HepG2 (cell line): ENCODE measurements around the gene KCNH1.

ENCODE experiments used
- ATF2 ChIP-seq: sonication (generic); formaldehyde crosslinking; IDR thresholded peaks from 2 replicates; pipeline ENCODE4 v1.4.0; 2020; ENCODE audit warnings: missing genetic modification reagents
- CC2D1A ChIP-seq: sonication (generic); formaldehyde crosslinking; IDR thresholded peaks from 2 replicates; pipeline ENCODE4 v1.8.1; 2023; ENCODE audit warnings: mild to moderate bottlenecking, missing genetic modification reagents
- CTCF ChIP-seq: sonication (generic); formaldehyde crosslinking; IDR thresholded peaks from 2 replicates; pipeline ENCODE4 v1.5.0; 2020; ENCODE audit warnings: mild to moderate bottlenecking, missing genetic modification reagents, moderate library complexity
- DNMT1 ChIP-seq: sonication (generic); formaldehyde crosslinking; IDR thresholded peaks from 2 replicates; pipeline ENCODE4 v1.5.1; 2020; ENCODE audit warnings: mild to moderate bottlenecking, missing genetic modification reagents
- EZH2 ChIP-seq: conservative IDR thresholded peaks from 2 replicates; pipeline ENCODE4 v1.6.1; 2012; ENCODE audit warnings: mild to moderate bottlenecking, low read depth, low read length, moderate library complexity
- IKZF1 ChIP-seq: fragments of 450-650 bp; IDR thresholded peaks from 2 replicates; pipeline ENCODE4 v1.7.1; 2016
- MAZ ChIP-seq, 2 experiments: sonication (generic) in 1 of 2; formaldehyde crosslinking in 1 of 2; IDR thresholded peaks; 2 replicates each; pipeline versions ENCODE4 v1.5.0 to v1.6.1; 2012 to 2020; ENCODE audit warnings: low read depth in 2 of 2, mild to moderate bottlenecking in 2 of 2, borderline replicate concordance in 1 of 2, improper control_type of control experiment in 1 of 2, low read length in 1 of 2, missing genetic modification reagents in 1 of 2, moderate library complexity in 1 of 2
- MEIS2 ChIP-seq: sonication (generic); formaldehyde crosslinking; IDR thresholded peaks from 2 replicates; pipeline ENCODE4 v1.9.0; 2021; ENCODE audit warnings: mild to moderate bottlenecking, missing genetic modification reagents
- POLR2AphosphoS5 ChIP-seq: IDR thresholded peaks from 2 replicates; pipeline ENCODE4 v1.6.1; 2012; ENCODE audit warnings: low read depth, low read length
- SALL2 ChIP-seq: sonication (generic); formaldehyde crosslinking; IDR thresholded peaks from 2 replicates; pipeline ENCODE4 v1.8.1; 2023; ENCODE audit warnings: mild to moderate bottlenecking, missing genetic modification reagents, inconsistent platforms
- SMC3 ChIP-seq: IDR thresholded peaks from 2 replicates; pipeline ENCODE4 v1.6.1; 2011; ENCODE audit warnings: low read length, improper control_type of control experiment
- WIZ ChIP-seq: sonication (generic); formaldehyde crosslinking; IDR thresholded peaks from 2 replicates; pipeline ENCODE4 v1.5.1; 2020; ENCODE audit warnings: mild to moderate bottlenecking, missing genetic modification reagents
- ZSCAN12 ChIP-seq: sonication (generic); formaldehyde crosslinking; IDR thresholded peaks from 2 replicates; pipeline ENCODE4 v1.9.0; 2021; ENCODE audit warnings: mild to moderate bottlenecking, missing genetic modification reagents
- ZZZ3 ChIP-seq: sonication (generic); formaldehyde crosslinking; IDR thresholded peaks from 2 replicates; pipeline ENCODE4 v1.4.0; 2020; ENCODE audit warnings: missing genetic modification reagents, mild to moderate bottlenecking, borderline replicate concordance

GRCh38 chr1:211035821-211036380 lies 98.0 kb downstream of the KCNH1 start:
- TF ChIP-seq SALL2 (no peak), SMC3 (no peak), DNMT1 (CRISPR knock-in tag) (no peak), CTCF (CRISPR knock-in tag) (no peak), EZH2 (no peak), WIZ (CRISPR knock-in tag) (no peak), MAZ (IDR thresholded peaks at IDR 0.05; ENCODE audit: borderline replicate concordance, low read depth, low read length) (no peak), MAZ (CRISPR knock-in tag; IDR thresholded peaks at IDR 0.05; ENCODE audit: low read depth) (no peak), POLR2AphosphoS5 (no peak), ZZZ3 (CRISPR knock-in tag) (no peak), IKZF1 (no peak), ZSCAN12 (CRISPR knock-in tag) (no peak), MEIS2 (no peak), CC2D1A (no peak), ATF2 (CRISPR knock-in tag) (no peak)
